K562 (cell line): ENCODE measurements around the gene BROX. TPM values are rescaled to one million over a fixed set of nuclear protein-coding genes. Genes with fewer than 3 reads are reported as not detected.

ENCODE experiments used
- ATAC-seq: fragments of 200-7000 bp; cut with Tn5 transposase; 3 replicates; pipeline ENCODE4 v1.9.1; 2020; ENCODE audit warnings: moderate library complexity
- BruUV-seq: library from RNA; stranded (reverse); fragments of 400-500 nt; replicated peaks from 2 replicates; lab custom pipeline; 2021; lab: Mats Ljungman, UMichigan
- CTCF ChIA-PET: fragments of 300-600 bp; formaldehyde crosslinking; extraction: SDS; loops from one replicate; lab custom pipeline; 2021; ENCODE audit warnings: low intra/inter-chr PET ratio; lab: Yijun Ruan, JAX
- POLR2A ChIA-PET: fragments of 300-600, 350-650 bp; sonication (Branson Sonifier 250); formaldehyde crosslinking; extraction: SDS; loops from one replicate; lab custom pipeline; 2021; ENCODE audit warnings: antibody characterized with exemption, inconsistent platforms; lab: Yijun Ruan, JAX
- DNase-seq, 4 experiments: peaks; one replicate each; pipeline versions ENCODE4 v3.0.0 to v3.0.0-alpha.2; 2011 to 2018; ENCODE audit warnings: low spot score in 3 of 4, mixed read lengths in 3 of 4; ENCODE audit errors: extremely low read depth in 1 of 4
- FAIRE-seq: peaks from 2 replicates; lab custom pipeline; 2011; peaks lifted over from hg19 to GRCh38; lab: Jason Lieb, UNC
- H2AFZ ChIP-seq: 2 replicates; pipeline ENCODE4 v1.6.0; 2011; ENCODE audit warnings: low read depth, low read length, control low read depth, inconsistent platforms
- H3K27ac ChIP-seq: fragments of 200-600 bp; 3 replicates; pipeline ENCODE4 v1.8.0; 2011; ENCODE audit warnings: low read depth, mild to moderate bottlenecking, control low read depth, inconsistent platforms, low read length, moderate library complexity, mixed read lengths; ENCODE audit errors: extremely low read depth
- H3K27me3 ChIP-seq, 2 experiments: fragments of 300-600 bp in 1 of 2; 2 replicates in 1 of 2; 3 replicates in 1 of 2; pipeline versions ENCODE4 v1.6.0 to v1.8.0; 2011; ENCODE audit warnings: inconsistent platforms in 2 of 2, low read length in 2 of 2, mild to moderate bottlenecking in 1 of 2, mixed read lengths in 1 of 2, moderate library complexity in 1 of 2; ENCODE audit not compliant: control insufficient read depth in 2 of 2, insufficient read depth in 2 of 2
- H3K36me3 ChIP-seq: fragments of 300-600 bp; 3 replicates; pipeline ENCODE4 v1.8.0; 2011; ENCODE audit warnings: mild to moderate bottlenecking, low read length, inconsistent platforms; ENCODE audit not compliant: control insufficient read depth, insufficient read depth
- H3K4me1 ChIP-seq, 2 experiments: fragments of 200-600 bp in 1 of 2; replicated peaks in 1 of 2; 2 replicates in 1 of 2; 3 replicates in 1 of 2; pipeline versions ENCODE4 v1.5.1 to v1.8.0; 2011; ENCODE audit warnings: inconsistent platforms in 2 of 2, low read length in 2 of 2, mild to moderate bottlenecking in 1 of 2, mixed read lengths in 1 of 2, moderate library complexity in 1 of 2; ENCODE audit not compliant: control insufficient read depth in 2 of 2, insufficient read depth in 2 of 2
- H3K4me2 ChIP-seq: 2 replicates; pipeline ENCODE4 v1.6.1; 2011; ENCODE audit warnings: low read length, control low read depth, inconsistent platforms, mixed read lengths; ENCODE audit not compliant: insufficient read depth
- H3K4me3 ChIP-seq: fragments of 200-600 bp; sonication (generic), shearing (Covaris generic); 2 replicates; pipeline ENCODE4 v1.5.1; 2016; ENCODE audit warnings: control low read depth, inconsistent platforms
- H3K79me2 ChIP-seq: fragments of 200-600 bp; 3 replicates; pipeline ENCODE4 v1.8.0; 2011; ENCODE audit warnings: low read length, inconsistent platforms; ENCODE audit not compliant: control insufficient read depth, insufficient read depth
- H3K9ac ChIP-seq, 2 experiments: 2 replicates each; pipeline versions ENCODE4 v1.6.0 to v1.6.1; 2011; ENCODE audit warnings: low read depth in 2 of 2, low read length in 2 of 2, control low read depth in 1 of 2, inconsistent platforms in 1 of 2, mild to moderate bottlenecking in 1 of 2, mixed read lengths in 1 of 2; ENCODE audit not compliant: insufficient read depth in 1 of 2
- H3K9me1 ChIP-seq: one replicate; pipeline ENCODE4 v1.6.0; 2011; ENCODE audit warnings: inconsistent platforms, mild to moderate bottlenecking, low read length, moderate library complexity; ENCODE audit not compliant: control insufficient read depth, insufficient read depth
- H3K9me3 ChIP-seq: replicated peaks from 2 replicates; pipeline ENCODE4 v1.5.1; 2011; ENCODE audit warnings: low read depth, low read length, inconsistent platforms; ENCODE audit not compliant: control insufficient read depth, insufficient read depth
- H4K20me1 ChIP-seq: replicated peaks from 2 replicates; pipeline ENCODE4 v1.6.1; 2011; ENCODE audit warnings: low read length, inconsistent platforms, mixed read lengths; ENCODE audit not compliant: control insufficient read depth, insufficient read depth
- CEBPZ ChIP-seq: fragments of 150-350 bp; IDR thresholded peaks from 2 replicates; pipeline ENCODE4 v1.6.1; 2014; ENCODE audit warnings: low read depth, mild to moderate bottlenecking, low read length, borderline replicate concordance
- CHCHD3 ChIP-seq: fragments of 250-450 bp; sonication (Bioruptor Pico); IDR thresholded peaks from 2 replicates; pipeline ENCODE4 v2.1.2; 2022; ENCODE audit warnings: mild to moderate bottlenecking
- HLTF ChIP-seq: fragments of 450-650 bp; IDR thresholded peaks from 2 replicates; pipeline ENCODE4 v1.6.1; 2016
- JUN ChIP-seq, 2 experiments: sonication (generic) in 1 of 2; formaldehyde crosslinking in 1 of 2; IDR thresholded peaks; 2 replicates each; pipeline versions ENCODE4 v1.6.1 to v1.8.0; 2012 to 2022; ENCODE audit warnings: borderline replicate concordance in 2 of 2, mild to moderate bottlenecking in 2 of 2, improper control_type of control experiment in 1 of 2, low read depth in 1 of 2, low read length in 1 of 2, missing genetic modification reagents in 1 of 2
- PATZ1 ChIP-seq: fragments of 250-450 bp; sonication (Bioruptor Pico); IDR thresholded peaks from 2 replicates; pipeline ENCODE4 v1.5.0; 2020; ENCODE audit warnings: mild to moderate bottlenecking, borderline replicate concordance
- RBBP5 ChIP-seq: fragments of 200-600 bp; sonication (generic); IDR thresholded peaks from 2 replicates; pipeline ENCODE4 v1.6.1; 2012; ENCODE audit warnings: borderline replicate concordance, mild to moderate bottlenecking, low read length, control low read depth, inconsistent platforms; ENCODE audit not compliant: insufficient read depth, poor library complexity, severe bottlenecking
- SAFB2 ChIP-seq: fragments of 200-400 bp; formaldehyde crosslinking; IDR thresholded peaks from 2 replicates; pipeline ENCODE4 v1.6.1; 2018; ENCODE audit warnings: borderline replicate concordance, low read length, low read depth, moderate library complexity; ENCODE audit not compliant: severe bottlenecking
- TCF7 ChIP-seq: sonication (generic); IDR thresholded peaks from 2 replicates; pipeline ENCODE4 v1.6.1; 2016; ENCODE audit warnings: antibody characterized with exemption, borderline replicate concordance
- TRIM28 ChIP-seq: fragments of 450-650 bp; IDR thresholded peaks from 2 replicates; pipeline ENCODE4 v1.6.1; 2017
- ZNF274 ChIP-seq: IDR thresholded peaks from 2 replicates; pipeline ENCODE4 v1.6.1; 2011; ENCODE audit warnings: low read depth, mild to moderate bottlenecking, low read length, moderate library complexity, borderline replicate concordance
- ZNF584 ChIP-seq: fragments of 200-800 bp; sonication (Bioruptor generic); IDR thresholded peaks from 2 replicates; pipeline ENCODE4 v1.6.1; 2016; ENCODE audit warnings: low read depth, mild to moderate bottlenecking, missing genetic modification characterization, missing compliant biosample characterization
- WGBS: fragments of 100-300 bp; shearing (Covaris generic); methylation state at CpG from one replicate; pipeline ENCODE4 v1.1.6; 2016; ENCODE audit warnings: low coverage, mixed read lengths; ENCODE audit not compliant: insufficient coverage; ENCODE audit errors: missing lambda C conversion rate; 5-methylcytosine and 5-hydroxymethylcytosine counted together
- in situ Hi-C: fragments of 300-500 bp; cut with MboI; formaldehyde crosslinking; loops from 4 replicates; pipeline ENCODE4 v1.15.0; 2018; ENCODE audit warnings: inconsistent platforms, mixed read lengths
- intact Hi-C: fragments of 100-400 bp; cut with micrococcal nuclease; formaldehyde crosslinking; loops from 2 replicates; pipeline ENCODE4 v1.14.2; 2022
- polyA plus RNA-seq, 8 experiments: library from polyadenylated mRNA; depleted of rRNA in 4 of 8; stranded (reverse) in 5 of 8; unstranded in 3 of 8; fragments of >200 nt; fragmentation: Nextera tagmentation in 2 of 8; fragmentation: Illumina TruSeq in 1 of 8; extraction: Ambion mirVana in 2 of 8; extraction: Trizol in 1 of 8; gene quantifications; 2 replicates each; pipeline versions ENCODE4 v1.2.1 to v1.2.3, GENCODE V29; 2011 to 2014; ENCODE audit warnings: inconsistent platforms in 1 of 8, missing spikeins in 1 of 8
- total RNA-seq, 7 experiments: library from RNA; depleted of rRNA in 6 of 7; stranded (reverse); fragments of >200 nt in 6 of 7; fragmentation: Illumina TruSeq in 2 of 7; extraction: Trizol in 2 of 7; gene quantifications; 2 replicates each; pipeline versions ENCODE4 v1.2.1 to v1.2.3, GENCODE V29; 2011 to 2021; ENCODE audit warnings: low replicate concordance in 1 of 7
- TF ChIP-seq, protein P1 (sequence below): fragments of 250-450 bp; sonication (Bioruptor Pico); IDR thresholded peaks from 2 replicates; pipeline ENCODE4 v1.5.0; 2021; ENCODE audit warnings: mild to moderate bottlenecking, moderate library complexity

The BROX gene
- total and polyA plus RNA-seq, 9 of the 15 experiments (the other 6 are each of a cell fraction or from before 2014, with no cell fraction given), result 9.4 to 153 (median 45.1) TPM

GRCh38 chr1:222697826-222698225, 14.5 kb upstream of the BROX start:
- POLR2A ChIA-PET, result interaction anchor here (0.6 to 1.2 kb wide), 4 partner anchors 14 to 123 kb away, joined by 3 to 4 read pairs (median 3); partner anchors contain the start of genes AIDA and BROX
- no peak overlapping the region for H2AFZ ChIP-seq
- FAIRE-seq (no peak), DNase-seq (no peak), ATAC-seq (no peak)
- H3K27me3 ChIP-seq, result no peaks in the 10 kb centered on the region
- intact Hi-C loops, result loop anchor here (5.0 kb wide), 1 partner anchor 36 kb away; no protein-coding TSS in a partner anchor
- no peak overlapping the region for H3K27ac ChIP-seq
- BruUV-seq, result no TSS peak
- no peak overlapping the region for H3K4me3 ChIP-seq
- in situ Hi-C loops, result no loop called here
- no peak for TF ChIP-seq PATZ1 (CRISPR knock-in tag)
- no peak for TF ChIP-seq ZNF584 (CRISPR knock-in tag)
- TF ChIP-seq ZNF274, result no peak
- TF ChIP-seq CEBPZ, result no peak
- TF ChIP-seq TRIM28, result no peak
- TF ChIP-seq RBBP5, result no peak
- TF ChIP-seq JUN (IDR thresholded peaks at IDR 0.05; ENCODE audit: borderline replicate concordance, low read depth, low read length), result no peak
- TF ChIP-seq JUN (CRISPR knock-in tag; IDR thresholded peaks at IDR 0.05; ENCODE audit: borderline replicate concordance), result no peak
- no peak for TF ChIP-seq HLTF
- no peak for TF ChIP-seq CHCHD3 (CRISPR knock-in tag)
- TF ChIP-seq, protein P1, sequence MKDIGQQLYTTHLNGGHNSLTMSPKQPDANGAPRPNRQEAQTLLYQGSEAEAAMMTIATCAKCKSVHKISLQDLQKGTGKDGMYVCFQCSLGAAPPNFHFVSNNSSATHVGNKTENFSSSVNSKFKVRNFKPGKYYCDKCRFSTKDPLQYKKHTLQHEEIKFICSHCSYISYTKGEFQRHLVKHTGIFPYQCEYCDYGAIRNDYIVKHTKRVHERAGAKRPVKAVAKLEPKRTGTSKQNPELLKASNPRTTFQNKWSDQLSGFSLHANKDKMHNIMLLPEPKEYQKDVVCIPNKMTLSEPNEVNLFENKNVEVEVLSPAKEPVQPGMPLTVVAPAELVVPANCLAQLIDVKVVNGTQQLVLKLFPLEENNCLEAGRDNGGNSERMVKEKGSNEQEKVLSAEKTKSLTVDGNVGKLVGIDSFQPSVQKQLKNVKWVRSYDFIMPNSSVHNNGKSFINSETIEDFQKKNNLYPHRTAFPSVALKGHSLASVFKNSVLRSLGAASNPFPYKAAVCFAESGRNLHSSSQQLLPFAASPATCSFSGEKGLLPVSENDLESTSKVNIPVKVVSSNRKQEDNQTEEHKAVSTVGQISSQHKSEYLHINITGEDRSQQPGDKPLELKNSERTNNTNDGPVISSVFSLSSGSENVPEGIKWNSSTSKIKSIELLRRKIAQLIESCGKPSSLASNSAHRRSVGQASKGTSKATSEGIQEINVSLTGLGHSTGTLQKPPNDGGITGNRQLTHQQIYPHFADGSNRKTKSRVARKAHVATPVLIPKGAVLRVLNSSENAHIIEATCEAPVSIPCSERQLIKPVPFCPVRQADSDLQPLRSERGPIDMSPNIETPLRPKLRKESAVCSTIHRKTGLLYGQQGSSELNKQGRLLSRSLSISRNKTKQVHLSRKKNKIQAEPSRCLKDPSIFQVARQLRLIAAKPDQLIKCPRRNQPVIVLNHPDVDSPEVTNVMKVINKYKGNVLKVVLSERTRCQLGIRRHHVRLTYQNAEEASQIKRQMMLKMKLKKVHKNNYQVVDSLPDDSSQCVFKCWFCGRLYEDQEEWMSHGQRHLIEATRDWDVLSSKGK (CRISPR knock-in tag), result no peak
- no peak for TF ChIP-seq SAFB2
- TF ChIP-seq TCF7, result no peak
- no peak overlapping the region for H3K4me2 ChIP-seq
- H3K9me1 ChIP-seq, result no peaks in the 10 kb centered on the region
- H3K9me3 ChIP-seq, result no peaks in the 10 kb centered on the region
- no peaks in the 10 kb centered on the region for H3K4me1 ChIP-seq
- no peaks in the 10 kb centered on the region for H4K20me1 ChIP-seq
- 76% methylated on average over 2 of the region's 2 CpGs for WGBS
- CTCF ChIA-PET, result no interaction called here
- no peak overlapping the region for H3K9ac ChIP-seq
- H3K79me2 ChIP-seq, result no peaks in the 10 kb centered on the region; the same call in 2 of the 3 replicates
- peaks cover 34% of the 10 kb centered on the region for H3K36me3 ChIP-seq
